ENCODE data around the gene ENDOV.

ENDOV gene

DNA sequence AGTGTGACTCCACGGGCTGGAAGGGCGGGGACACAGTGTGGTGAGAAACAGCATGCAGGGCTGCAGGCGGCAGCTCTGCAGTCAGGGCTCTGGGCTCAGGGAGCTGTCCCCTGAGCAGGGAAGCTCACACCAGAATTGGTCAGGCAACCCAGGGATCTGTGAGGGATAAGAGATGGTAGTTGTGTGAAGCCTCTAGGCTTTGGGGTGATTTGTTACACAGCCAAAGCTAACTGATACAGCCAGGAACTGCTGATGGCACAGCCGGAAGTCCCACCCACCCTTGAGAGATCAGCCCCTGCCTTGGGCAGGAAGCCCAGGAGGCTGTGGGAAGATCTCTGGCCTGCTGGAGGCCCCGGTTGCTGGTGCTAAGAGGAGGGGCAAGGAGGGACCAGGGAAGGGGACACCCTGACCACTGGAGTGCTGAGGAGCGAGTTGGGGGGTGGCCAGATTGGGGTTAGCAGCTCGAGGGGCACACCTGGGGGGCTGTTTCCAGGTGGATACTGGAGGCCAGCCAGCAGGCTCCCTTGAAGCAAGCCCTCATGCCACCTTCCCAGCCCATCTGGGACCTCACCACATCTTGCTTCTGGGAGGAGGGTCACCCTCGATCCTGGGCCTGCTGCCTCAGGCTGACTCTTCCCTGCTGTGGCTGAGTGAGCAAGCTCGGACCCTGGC is 36.3 kb downstream of the ENDOV start:
- ATAC-seq (ENCODE audit: insufficient read depth, low read depth) (no peak), DNase-seq (no peak)
- no peaks in the 10 kb centered on the region for H3K27me3 ChIP-seq (ENCODE audit: insufficient read depth, low read length, poor library complexity)
- H3K4me2 ChIP-seq (ENCODE audit: insufficient read depth, low read length): no peak overlapping the region
- H3K79me2 ChIP-seq (ENCODE audit: insufficient read depth, low read length): peaks cover 7% of the 10 kb centered on the region
- no peaks in the 10 kb centered on the region; the same call in 1 of the 2 replicates for H3K36me3 ChIP-seq (ENCODE audit: insufficient read depth, low read length)
- no peak overlapping the region for H2AFZ ChIP-seq (ENCODE audit: low read depth, low read length)
- H4K20me1 ChIP-seq (ENCODE audit: insufficient read depth, low read length): no peaks in the 10 kb centered on the region
- H3K4me3 ChIP-seq (ENCODE audit: low read depth in 1 of 2, low read length in 2 of 2): no peak overlapping the region
- H3K27ac ChIP-seq (ENCODE audit: low read length): no peak overlapping the region
- H3K9me3 ChIP-seq (ENCODE audit: insufficient read depth, low read length, severe bottlenecking): no peaks in the 10 kb centered on the region
- H3K4me1 ChIP-seq (ENCODE audit: insufficient read depth, low read length): peaks cover 23% of the 10 kb centered on the region
- no peak for TF ChIP-seq CTCF (IDR thresholded peaks at IDR 0.05; ENCODE audit: borderline replicate concordance, extremely low read depth, low read length, poor library complexity, severe bottlenecking)
- TF ChIP-seq EZH2 (IDR thresholded peaks at IDR 0.05; ENCODE audit: borderline replicate concordance, low read depth, low read length, severe bottlenecking): no peak
- no peak overlapping the region for H3K9ac ChIP-seq (ENCODE audit: low read depth, low read length)

- peaks cover 23% of the 10 kb centered on the region for H3K4me1 ChIP-seq (ENCODE audit: insufficient read depth, low read length)
- no peak overlapping the region for H2AFZ ChIP-seq (ENCODE audit: low read depth, low read length)
- ATAC-seq (ENCODE audit: insufficient read depth, low read depth) (no peak), DNase-seq (no peak)
- no peaks in the 10 kb centered on the region; the same call in 1 of the 2 replicates for H3K36me3 ChIP-seq (ENCODE audit: insufficient read depth, low read length)
- H3K9ac ChIP-seq (ENCODE audit: low read depth, low read length): no peak overlapping the region
- no peak overlapping the region for H3K27ac ChIP-seq (ENCODE audit: low read length)
- H3K79me2 ChIP-seq (ENCODE audit: insufficient read depth, low read length): peaks cover 7% of the 10 kb centered on the region
- H3K27me3 ChIP-seq (ENCODE audit: insufficient read depth, low read length, poor library complexity): no peaks in the 10 kb centered on the region
- H3K4me2 ChIP-seq (ENCODE audit: insufficient read depth, low read length): 0 out of 2 replicates have a peak overlapping the region, but pooled peaks have one; percentile 83
- no peaks in the 10 kb centered on the region for H3K9me3 ChIP-seq (ENCODE audit: insufficient read depth, low read length, severe bottlenecking)
- no peak overlapping the region for H3K4me3 ChIP-seq (ENCODE audit: low read depth in 1 of 2, low read length in 2 of 2)
- TF ChIP-seq CTCF (IDR thresholded peaks at IDR 0.05; ENCODE audit: borderline replicate concordance, extremely low read depth, low read length, poor library complexity, severe bottlenecking) (no peak), EZH2 (IDR thresholded peaks at IDR 0.05; ENCODE audit: borderline replicate concordance, low read depth, low read length, severe bottlenecking) (no peak)
- H4K20me1 ChIP-seq (ENCODE audit: insufficient read depth, low read length): no peaks in the 10 kb centered on the region
Observed at GRCh38 chr17:80452173-80452915, 37.4 kb downstream of the ENDOV start.

GRCh38 chr17:80453126-80453997 is 38.4 kb downstream of the ENDOV start:
- Histone ChIP-seq H3K4me2 (ENCODE audit: insufficient read depth, low read length) (peak overlapping the region; percentile 83), H3K27ac (ENCODE audit: low read length) (peak overlapping the region; percentile 97), H3K9me3 (ENCODE audit: insufficient read depth, low read length, severe bottlenecking) (no peaks in the 10 kb centered on the region), H3K4me3 (ENCODE audit: low read depth in 1 of 2, low read length in 2 of 2) (peak overlapping the region; percentile 62 to 82; a peak in 3 of 4 replicates), H3K27me3 (ENCODE audit: insufficient read depth, low read length, poor library complexity) (no peaks in the 10 kb centered on the region), H2AFZ (ENCODE audit: low read depth, low read length) (no peak overlapping the region), H4K20me1 (ENCODE audit: insufficient read depth, low read length) (no peaks in the 10 kb centered on the region), H3K4me1 (ENCODE audit: insufficient read depth, low read length) (peaks cover 23% of the 10 kb centered on the region), H3K79me2 (ENCODE audit: insufficient read depth, low read length) (peaks cover 7% of the 10 kb centered on the region), H3K36me3 (ENCODE audit: insufficient read depth, low read length) (no peaks in the 10 kb centered on the region; the same call in 1 of the 2 replicates), H3K9ac (ENCODE audit: low read depth, low read length) (peak overlapping the region; percentile 96)
- DNase-seq (no peak), ATAC-seq (ENCODE audit: insufficient read depth, low read depth) (no peak)
- TF ChIP-seq EZH2 (IDR thresholded peaks at IDR 0.05; ENCODE audit: borderline replicate concordance, low read depth, low read length, severe bottlenecking): no peak
- TF ChIP-seq CTCF (IDR thresholded peaks at IDR 0.05; ENCODE audit: borderline replicate concordance, extremely low read depth, low read length, poor library complexity, severe bottlenecking): no peak

All from DND-41 (cell line).